H1 (cell line): ENCODE results near the gene MRPL20. TPM values are rescaled to one million over a fixed set of nuclear protein-coding genes. Genes with fewer than 3 reads are reported as not detected.

Experiments
- BRCA1 ChIP-seq: IDR thresholded peaks from 2 replicates; pipeline ENCODE4 v1.6.1; 2012; ENCODE audit warnings: low read depth, low read length, improper control_type of control experiment
- CBX8 ChIP-seq: fragments of 300-800, 300-1000 bp; sonication (generic); IDR thresholded peaks from 2 replicates; pipeline ENCODE4 v1.7.1; 2016; ENCODE audit warnings: low read depth, low read length, borderline replicate concordance
- CHD1 ChIP-seq: IDR thresholded peaks from 2 replicates; pipeline ENCODE4 v1.6.1; 2012; ENCODE audit warnings: low read depth, low read length, improper control_type of control experiment
- CHD2 ChIP-seq: IDR thresholded peaks from 2 replicates; pipeline ENCODE4 v1.6.1; 2012; ENCODE audit warnings: low read length, improper control_type of control experiment
- CTBP2 ChIP-seq: IDR thresholded peaks from 2 replicates; pipeline ENCODE4 v1.7.0; 2011; ENCODE audit warnings: borderline replicate concordance, mild to moderate bottlenecking, moderate library complexity, mixed read lengths, low read length; ENCODE audit not compliant: insufficient read depth, insufficient read length
- EZH2 ChIP-seq: fragments of 200-600 bp; sonication (generic); IDR thresholded peaks from 2 replicates; pipeline ENCODE4 v1.7.1; 2012; ENCODE audit warnings: low read depth, mild to moderate bottlenecking, moderate library complexity, low read length, inconsistent platforms; ENCODE audit not compliant: severe bottlenecking
- KDM1A ChIP-seq: fragments of 200-600, 300-600 bp; sonication (generic); IDR thresholded peaks from 2 replicates; pipeline ENCODE4 v1.7.1; 2016; ENCODE audit warnings: mild to moderate bottlenecking, low read length, borderline replicate concordance
- NRF1 ChIP-seq: IDR thresholded peaks from 2 replicates; pipeline ENCODE4 v1.6.1; 2011; ENCODE audit warnings: mild to moderate bottlenecking, low read depth, low read length, improper control_type of control experiment
- SIRT6 ChIP-seq: IDR thresholded peaks from one replicate; pipeline ENCODE4 v1.7.1; 2012; ENCODE audit warnings: low read length, inconsistent platforms
- SP4 ChIP-seq: IDR thresholded peaks from 2 replicates; pipeline ENCODE4 v1.6.1; 2012; ENCODE audit warnings: low read length, inconsistent platforms
- SUZ12 ChIP-seq: fragments of 200-600 bp; sonication (generic); IDR thresholded peaks from 2 replicates; pipeline ENCODE4 v1.6.1; 2012; ENCODE audit warnings: mild to moderate bottlenecking, inconsistent platforms, low read length, moderate library complexity, mixed read lengths
- polyA plus RNA-seq, 7 experiments: library from polyadenylated mRNA; depleted of rRNA in 3 of 7; stranded (reverse) in 5 of 7; unstranded in 2 of 7; fragments of >200 nt in 5 of 7; fragments of 200-250 nt in 2 of 7; gene quantifications; 1 replicate in 5 of 7; 2 replicates in 1 of 7; 4 replicates in 1 of 7; pipeline versions ENCODE4 v1.2.1 to v1.2.3, GENCODE V29; 2011 to 2013; ENCODE audit warnings: missing spikeins in 2 of 7, mixed read lengths in 2 of 7
- total RNA-seq: library from RNA; stranded (reverse); fragmentation: NEBNext Ultra II Directional; extraction: Animal tissue kit (Norgen Biotek cat#: 25700); gene quantifications from 2 replicates; pipeline ENCODE4 v1.2.1, GENCODE V29; 2021
- TF ChIP-seq, protein P1 (sequence below): fragments of 300-600 bp; sonication (generic); IDR thresholded peaks from 2 replicates; pipeline ENCODE4 v1.7.1; 2012; ENCODE audit warnings: low read length, moderate library complexity, mild to moderate bottlenecking, inconsistent platforms; ENCODE audit not compliant: insufficient replicate concordance
- TF ChIP-seq, protein P2 (sequence below): IDR thresholded peaks from 2 replicates; pipeline ENCODE4 v1.6.1; 2012; ENCODE audit warnings: inconsistent platforms

The MRPL20 gene
- total and polyA plus RNA-seq, 2 of the 8 experiments (the other 6 are each of a cell fraction or from before 2014, with no cell fraction given), result 126 to 151 TPM

DNA sequence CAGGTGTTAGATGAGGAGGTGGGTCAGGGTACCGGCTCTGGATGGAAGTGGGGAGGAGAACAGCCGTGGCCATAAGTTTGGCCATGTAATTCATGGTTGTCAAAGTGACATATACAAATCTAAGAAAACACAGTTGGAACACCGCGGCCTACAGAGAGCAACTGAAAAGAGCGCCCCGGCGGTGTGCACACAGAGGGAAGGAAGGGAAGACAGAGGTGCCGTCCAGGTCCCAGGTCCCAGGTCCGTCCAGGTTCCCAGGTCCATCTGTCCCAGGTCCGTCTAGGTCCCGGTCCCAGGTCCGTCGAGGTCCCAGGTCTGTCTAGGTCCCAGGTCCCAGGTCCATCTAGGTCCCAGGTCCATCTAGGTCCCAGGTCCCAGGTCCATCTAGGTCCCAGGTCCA is 4.5 kb upstream of the MRPL20 start (continued):
- TF ChIP-seq, protein P1, sequence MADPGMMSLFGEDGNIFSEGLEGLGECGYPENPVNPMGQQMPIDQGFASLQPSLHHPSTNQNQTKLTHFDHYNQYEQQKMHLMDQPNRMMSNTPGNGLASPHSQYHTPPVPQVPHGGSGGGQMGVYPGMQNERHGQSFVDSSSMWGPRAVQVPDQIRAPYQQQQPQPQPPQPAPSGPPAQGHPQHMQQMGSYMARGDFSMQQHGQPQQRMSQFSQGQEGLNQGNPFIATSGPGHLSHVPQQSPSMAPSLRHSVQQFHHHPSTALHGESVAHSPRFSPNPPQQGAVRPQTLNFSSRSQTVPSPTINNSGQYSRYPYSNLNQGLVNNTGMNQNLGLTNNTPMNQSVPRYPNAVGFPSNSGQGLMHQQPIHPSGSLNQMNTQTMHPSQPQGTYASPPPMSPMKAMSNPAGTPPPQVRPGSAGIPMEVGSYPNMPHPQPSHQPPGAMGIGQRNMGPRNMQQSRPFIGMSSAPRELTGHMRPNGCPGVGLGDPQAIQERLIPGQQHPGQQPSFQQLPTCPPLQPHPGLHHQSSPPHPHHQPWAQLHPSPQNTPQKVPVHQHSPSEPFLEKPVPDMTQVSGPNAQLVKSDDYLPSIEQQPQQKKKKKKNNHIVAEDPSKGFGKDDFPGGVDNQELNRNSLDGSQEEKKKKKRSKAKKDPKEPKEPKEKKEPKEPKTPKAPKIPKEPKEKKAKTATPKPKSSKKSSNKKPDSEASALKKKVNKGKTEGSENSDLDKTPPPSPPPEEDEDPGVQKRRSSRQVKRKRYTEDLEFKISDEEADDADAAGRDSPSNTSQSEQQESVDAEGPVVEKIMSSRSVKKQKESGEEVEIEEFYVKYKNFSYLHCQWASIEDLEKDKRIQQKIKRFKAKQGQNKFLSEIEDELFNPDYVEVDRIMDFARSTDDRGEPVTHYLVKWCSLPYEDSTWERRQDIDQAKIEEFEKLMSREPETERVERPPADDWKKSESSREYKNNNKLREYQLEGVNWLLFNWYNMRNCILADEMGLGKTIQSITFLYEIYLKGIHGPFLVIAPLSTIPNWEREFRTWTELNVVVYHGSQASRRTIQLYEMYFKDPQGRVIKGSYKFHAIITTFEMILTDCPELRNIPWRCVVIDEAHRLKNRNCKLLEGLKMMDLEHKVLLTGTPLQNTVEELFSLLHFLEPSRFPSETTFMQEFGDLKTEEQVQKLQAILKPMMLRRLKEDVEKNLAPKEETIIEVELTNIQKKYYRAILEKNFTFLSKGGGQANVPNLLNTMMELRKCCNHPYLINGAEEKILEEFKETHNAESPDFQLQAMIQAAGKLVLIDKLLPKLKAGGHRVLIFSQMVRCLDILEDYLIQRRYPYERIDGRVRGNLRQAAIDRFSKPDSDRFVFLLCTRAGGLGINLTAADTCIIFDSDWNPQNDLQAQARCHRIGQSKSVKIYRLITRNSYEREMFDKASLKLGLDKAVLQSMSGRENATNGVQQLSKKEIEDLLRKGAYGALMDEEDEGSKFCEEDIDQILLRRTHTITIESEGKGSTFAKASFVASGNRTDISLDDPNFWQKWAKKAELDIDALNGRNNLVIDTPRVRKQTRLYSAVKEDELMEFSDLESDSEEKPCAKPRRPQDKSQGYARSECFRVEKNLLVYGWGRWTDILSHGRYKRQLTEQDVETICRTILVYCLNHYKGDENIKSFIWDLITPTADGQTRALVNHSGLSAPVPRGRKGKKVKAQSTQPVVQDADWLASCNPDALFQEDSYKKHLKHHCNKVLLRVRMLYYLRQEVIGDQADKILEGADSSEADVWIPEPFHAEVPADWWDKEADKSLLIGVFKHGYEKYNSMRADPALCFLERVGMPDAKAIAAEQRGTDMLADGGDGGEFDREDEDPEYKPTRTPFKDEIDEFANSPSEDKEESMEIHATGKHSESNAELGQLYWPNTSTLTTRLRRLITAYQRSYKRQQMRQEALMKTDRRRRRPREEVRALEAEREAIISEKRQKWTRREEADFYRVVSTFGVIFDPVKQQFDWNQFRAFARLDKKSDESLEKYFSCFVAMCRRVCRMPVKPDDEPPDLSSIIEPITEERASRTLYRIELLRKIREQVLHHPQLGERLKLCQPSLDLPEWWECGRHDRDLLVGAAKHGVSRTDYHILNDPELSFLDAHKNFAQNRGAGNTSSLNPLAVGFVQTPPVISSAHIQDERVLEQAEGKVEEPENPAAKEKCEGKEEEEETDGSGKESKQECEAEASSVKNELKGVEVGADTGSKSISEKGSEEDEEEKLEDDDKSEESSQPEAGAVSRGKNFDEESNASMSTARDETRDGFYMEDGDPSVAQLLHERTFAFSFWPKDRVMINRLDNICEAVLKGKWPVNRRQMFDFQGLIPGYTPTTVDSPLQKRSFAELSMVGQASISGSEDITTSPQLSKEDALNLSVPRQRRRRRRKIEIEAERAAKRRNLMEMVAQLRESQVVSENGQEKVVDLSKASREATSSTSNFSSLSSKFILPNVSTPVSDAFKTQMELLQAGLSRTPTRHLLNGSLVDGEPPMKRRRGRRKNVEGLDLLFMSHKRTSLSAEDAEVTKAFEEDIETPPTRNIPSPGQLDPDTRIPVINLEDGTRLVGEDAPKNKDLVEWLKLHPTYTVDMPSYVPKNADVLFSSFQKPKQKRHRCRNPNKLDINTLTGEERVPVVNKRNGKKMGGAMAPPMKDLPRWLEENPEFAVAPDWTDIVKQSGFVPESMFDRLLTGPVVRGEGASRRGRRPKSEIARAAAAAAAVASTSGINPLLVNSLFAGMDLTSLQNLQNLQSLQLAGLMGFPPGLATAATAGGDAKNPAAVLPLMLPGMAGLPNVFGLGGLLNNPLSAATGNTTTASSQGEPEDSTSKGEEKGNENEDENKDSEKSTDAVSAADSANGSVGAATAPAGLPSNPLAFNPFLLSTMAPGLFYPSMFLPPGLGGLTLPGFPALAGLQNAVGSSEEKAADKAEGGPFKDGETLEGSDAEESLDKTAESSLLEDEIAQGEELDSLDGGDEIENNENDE, result no peak
- TF ChIP-seq SP4 (no peak), SUZ12 (no peak), CBX8 (no peak), CHD1 (no peak), KDM1A (no peak), BRCA1 (no peak), NRF1 (no peak), CHD2 (no peak), CTBP2 (no peak), EZH2 (no peak), SIRT6 (no peak)
- TF ChIP-seq, protein P2, sequence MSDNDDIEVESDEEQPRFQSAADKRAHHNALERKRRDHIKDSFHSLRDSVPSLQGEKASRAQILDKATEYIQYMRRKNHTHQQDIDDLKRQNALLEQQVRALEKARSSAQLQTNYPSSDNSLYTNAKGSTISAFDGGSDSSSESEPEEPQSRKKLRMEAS, result no peak
